Measurements from ENCODE around the gene PER3.

The PER3 gene

GRCh38 chr1:7878027-7878426 lies 93.9 kb downstream of the PER3 start:
- DNase-seq: no peak

- DNase-seq: no peak
These were observed 95.1 kb downstream of the PER3 start for GRCh38 chr1:7879228-7879627.

GRCh38 chr1:7884757-7885156 lies 100.7 kb downstream of the PER3 start:
- DNase-seq: no peak

- no peak for DNase-seq
These were observed 101.7 kb downstream of the PER3 start for GRCh38 chr1:7885513-7886404.

GRCh38 chr1:7886405-7886745 lies 102.3 kb downstream of the PER3 start:
- DNase-seq: no peak

GRCh38 chr1:7888248-7889081 lies 104.4 kb downstream of the PER3 start:
- DNase-seq: no peak

- no peak for DNase-seq
These were observed 106.8 kb downstream of the PER3 start for GRCh38 chr1:7890853-7891252.

- no peak for DNase-seq
These were observed 107.7 kb downstream of the PER3 start for GRCh38 chr1:7891804-7892203.

- no peak for DNase-seq
These were observed 109.6 kb downstream of the PER3 start for GRCh38 chr1:7893529-7894180.
